MM.1S (cell line): Measurements from ENCODE around the gene CEP70.

Experiments used
- DNase-seq: peaks from one replicate; pipeline ENCODE4 v3.0.0-alpha.2; 2015
- H2AFZ ChIP-seq: fragments of 300-600 bp; sonication (generic); 2 replicates; pipeline ENCODE4 v1.6.0; 2016; ENCODE audit warnings: antibody characterized with exemption, low read length
- H3F3A ChIP-seq: fragments of 300-600 bp; sonication (generic); 2 replicates; pipeline ENCODE4 v1.6.1; 2016; ENCODE audit warnings: mild to moderate bottlenecking, antibody characterized with exemption, low read length, moderate library complexity, mixed read lengths; ENCODE audit not compliant: insufficient read depth
- H3K27ac ChIP-seq: fragments of 300-600 bp; sonication (generic); 2 replicates; pipeline ENCODE4 v1.5.1; 2016; ENCODE audit warnings: mild to moderate bottlenecking, low read length
- H3K27me3 ChIP-seq: fragments of 300-600 bp; sonication (generic); replicated peaks from 2 replicates; pipeline ENCODE4 v1.6.0; 2016; ENCODE audit warnings: low read length; ENCODE audit not compliant: insufficient read depth
- H3K36me3 ChIP-seq: fragments of 300-600 bp; sonication (generic); replicated peaks from 2 replicates; pipeline ENCODE4 v1.6.1; 2016; ENCODE audit warnings: mild to moderate bottlenecking, low read length, mixed read lengths; ENCODE audit not compliant: insufficient read depth
- H3K4me1 ChIP-seq: fragments of 300-600 bp; sonication (generic); 2 replicates; pipeline ENCODE4 v1.6.1; 2016; ENCODE audit warnings: low read length, mixed read lengths
- H3K4me2 ChIP-seq: fragments of 300-600 bp; sonication (generic); 2 replicates; pipeline ENCODE4 v1.6.0; 2016; ENCODE audit warnings: low read depth, low read length
- H3K4me3 ChIP-seq: fragments of 300-600 bp; sonication (generic); 2 replicates; pipeline ENCODE4 v1.5.1; 2016; ENCODE audit warnings: low read length, mixed read lengths
- H3K79me2 ChIP-seq: fragments of 300-600 bp; sonication (generic); 2 replicates; pipeline ENCODE4 v1.6.1; 2016; ENCODE audit warnings: mixed run types, low read length, mixed read lengths
- H3K9ac ChIP-seq: fragments of 300-600 bp; sonication (generic); 2 replicates; pipeline ENCODE4 v1.6.1; 2016; ENCODE audit warnings: low read length, mixed read lengths
- H3K9me2 ChIP-seq: fragments of 300-600 bp; sonication (generic); replicated peaks from 2 replicates; pipeline ENCODE4 v1.6.1; 2016; ENCODE audit warnings: mild to moderate bottlenecking, low read length, mixed read lengths; ENCODE audit not compliant: insufficient read depth
- H3K9me3 ChIP-seq: fragments of 300-600 bp; sonication (generic); replicated peaks from 2 replicates; pipeline ENCODE4 v1.6.1; 2016; ENCODE audit warnings: mild to moderate bottlenecking, low read length, mixed read lengths; ENCODE audit not compliant: insufficient read depth
- H4K20me1 ChIP-seq: fragments of 300-600 bp; sonication (generic); 2 replicates; pipeline ENCODE4 v1.6.1; 2016; ENCODE audit warnings: mild to moderate bottlenecking, low read length, moderate library complexity, mixed read lengths; ENCODE audit not compliant: insufficient read depth
- EZH2 ChIP-seq: fragments of 300-600 bp; sonication (generic); optimal IDR thresholded peaks from 2 replicates; pipeline ENCODE3; 2017; ENCODE audit warnings: low read depth, mild to moderate bottlenecking, antibody characterized with exemption, low read length, mixed read lengths
- EZH2phosphoT487 ChIP-seq: fragments of 300-600 bp; sonication (generic); IDR thresholded peaks from 2 replicates; pipeline ENCODE4 v1.6.1; 2018; ENCODE audit warnings: antibody characterized with exemption, low read length
- TF ChIP-seq, protein P1 (sequence below): fragments of 300-600 bp; sonication (generic); IDR thresholded peaks from 2 replicates; pipeline ENCODE4 v1.5.1; 2016; ENCODE audit warnings: antibody characterized with exemption, low read length, mixed read lengths

The CEP70 gene

DNA sequence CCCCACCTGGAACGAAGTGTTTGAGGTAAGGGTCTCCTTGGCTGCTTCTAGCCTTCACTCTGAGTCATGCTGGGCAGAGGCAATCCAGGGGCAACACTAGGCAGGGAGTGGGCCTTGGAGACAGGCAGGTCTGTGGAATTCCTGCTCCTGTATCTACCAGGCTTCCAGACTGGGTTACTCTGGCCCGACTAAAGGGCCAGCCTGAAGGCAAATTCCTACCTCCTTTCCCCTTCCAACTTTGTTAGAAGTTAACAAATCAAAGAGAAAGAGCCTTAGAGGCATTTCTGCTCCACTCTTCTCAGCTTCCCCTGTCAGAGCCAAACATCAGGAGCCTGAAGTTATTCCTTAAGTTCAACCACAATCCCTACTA is 129.6 kb downstream of the CEP70 start:
- DNase-seq, result no peak
- TF ChIP-seq EZH2 (no peak), EZH2phosphoT487 (no peak)
- TF ChIP-seq, protein P1, sequence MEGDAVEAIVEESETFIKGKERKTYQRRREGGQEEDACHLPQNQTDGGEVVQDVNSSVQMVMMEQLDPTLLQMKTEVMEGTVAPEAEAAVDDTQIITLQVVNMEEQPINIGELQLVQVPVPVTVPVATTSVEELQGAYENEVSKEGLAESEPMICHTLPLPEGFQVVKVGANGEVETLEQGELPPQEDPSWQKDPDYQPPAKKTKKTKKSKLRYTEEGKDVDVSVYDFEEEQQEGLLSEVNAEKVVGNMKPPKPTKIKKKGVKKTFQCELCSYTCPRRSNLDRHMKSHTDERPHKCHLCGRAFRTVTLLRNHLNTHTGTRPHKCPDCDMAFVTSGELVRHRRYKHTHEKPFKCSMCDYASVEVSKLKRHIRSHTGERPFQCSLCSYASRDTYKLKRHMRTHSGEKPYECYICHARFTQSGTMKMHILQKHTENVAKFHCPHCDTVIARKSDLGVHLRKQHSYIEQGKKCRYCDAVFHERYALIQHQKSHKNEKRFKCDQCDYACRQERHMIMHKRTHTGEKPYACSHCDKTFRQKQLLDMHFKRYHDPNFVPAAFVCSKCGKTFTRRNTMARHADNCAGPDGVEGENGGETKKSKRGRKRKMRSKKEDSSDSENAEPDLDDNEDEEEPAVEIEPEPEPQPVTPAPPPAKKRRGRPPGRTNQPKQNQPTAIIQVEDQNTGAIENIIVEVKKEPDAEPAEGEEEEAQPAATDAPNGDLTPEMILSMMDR, result no peak

DNA sequence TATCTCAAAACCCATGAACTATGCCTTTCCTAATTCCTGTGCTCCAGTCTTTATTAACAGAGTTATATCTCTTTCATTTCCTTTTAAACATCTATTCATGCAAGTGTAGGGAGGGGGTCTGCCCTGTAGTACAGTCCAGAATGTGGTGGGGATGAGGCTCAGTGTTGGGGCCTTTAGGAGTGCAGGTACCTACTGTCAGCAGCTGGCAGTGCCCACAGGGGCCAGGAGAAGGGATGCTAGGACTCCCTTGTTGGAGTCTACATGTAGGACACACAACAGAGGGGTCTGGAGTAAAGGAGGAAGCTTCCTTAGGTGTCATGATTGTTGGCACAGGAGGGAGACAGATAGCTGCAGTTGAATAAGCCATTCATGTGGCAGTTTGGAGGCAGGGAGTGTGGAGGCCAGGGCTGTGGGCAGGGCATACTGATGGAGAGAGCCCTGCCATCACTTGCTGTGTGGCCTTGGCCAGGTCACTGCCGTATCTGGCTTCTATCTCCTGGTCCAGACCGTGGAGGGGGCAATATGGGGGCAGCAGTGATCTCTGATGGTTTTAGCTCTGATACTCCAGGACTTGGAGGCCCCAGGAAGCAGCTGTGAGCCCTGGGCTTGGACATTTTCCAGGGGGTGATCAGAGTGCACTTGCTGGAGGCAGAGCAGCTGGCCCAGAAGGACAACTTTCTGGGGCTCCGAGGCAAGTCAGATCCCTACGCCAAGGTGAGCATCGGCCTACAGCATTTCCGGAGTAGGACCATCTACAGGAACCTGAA is 130.2 kb downstream of the CEP70 start:
- H3K9ac ChIP-seq, result no peak overlapping the region
- H3K9me2 ChIP-seq, result no peaks in the 10 kb centered on the region
- no peak overlapping the region for H2AFZ ChIP-seq
- H3K27me3 ChIP-seq, result no peaks in the 10 kb centered on the region
- no peaks in the 10 kb centered on the region for H3K4me1 ChIP-seq
- no peak for DNase-seq
- H3K9me3 ChIP-seq, result no peaks in the 10 kb centered on the region
- no peak overlapping the region for H3K27ac ChIP-seq
- no peaks in the 10 kb centered on the region for H3K36me3 ChIP-seq
- TF ChIP-seq EZH2phosphoT487 (no peak), EZH2 (no peak)
- TF ChIP-seq, protein P1, result no peak
- H3F3A ChIP-seq, result no peaks in the 10 kb centered on the region
- no peaks in the 10 kb centered on the region for H4K20me1 ChIP-seq
- H3K79me2 ChIP-seq, result no peaks in the 10 kb centered on the region
- no peak overlapping the region for H3K4me3 ChIP-seq
- H3K4me2 ChIP-seq, result no peak overlapping the region

More for the DNA sequence above, 129.6 kb downstream of the CEP70 start:
- Histone ChIP-seq H3K4me3 (no peak overlapping the region), H3F3A (no peaks in the 10 kb centered on the region), H4K20me1 (no peaks in the 10 kb centered on the region), H3K4me2 (no peak overlapping the region), H3K36me3 (no peaks in the 10 kb centered on the region), H3K4me1 (no peaks in the 10 kb centered on the region), H3K9me2 (no peaks in the 10 kb centered on the region), H3K79me2 (no peaks in the 10 kb centered on the region), H3K9ac (no peak overlapping the region), H3K27me3 (no peaks in the 10 kb centered on the region), H3K9me3 (no peaks in the 10 kb centered on the region), H2AFZ (no peak overlapping the region), H3K27ac (no peak overlapping the region)

DNA sequence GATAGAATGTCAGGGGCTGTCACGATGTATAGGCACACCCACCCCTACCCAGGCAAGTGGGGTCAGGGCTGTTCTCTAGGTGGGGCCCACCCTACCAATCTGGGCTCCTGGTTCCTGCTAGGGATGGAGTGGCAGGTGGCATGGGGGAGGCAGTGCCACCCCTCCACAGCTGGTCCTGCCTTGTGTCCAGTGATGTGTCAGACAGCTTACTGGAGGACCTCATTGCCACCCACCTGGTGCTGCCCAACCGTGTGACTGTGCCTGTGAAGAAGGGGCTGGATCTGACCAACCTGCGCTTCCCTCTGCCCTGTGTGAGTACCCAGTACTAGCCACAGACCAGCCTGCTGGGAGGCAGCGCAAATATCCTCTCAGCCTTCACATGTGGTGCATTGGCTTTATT is 132.2 kb downstream of the CEP70 start:
- H3F3A ChIP-seq, result no peaks in the 10 kb centered on the region
- H3K4me3 ChIP-seq, result no peak overlapping the region
- H3K4me2 ChIP-seq, result no peak overlapping the region
- TF ChIP-seq, protein P1, result no peak
- no peak for TF ChIP-seq EZH2phosphoT487
- TF ChIP-seq EZH2, result no peak
- H3K4me1 ChIP-seq, result no peaks in the 10 kb centered on the region
- H3K27me3 ChIP-seq, result no peaks in the 10 kb centered on the region
- H3K9ac ChIP-seq, result no peak overlapping the region
- no peaks in the 10 kb centered on the region for H3K36me3 ChIP-seq
- no peak overlapping the region for H3K27ac ChIP-seq
- no peaks in the 10 kb centered on the region for H4K20me1 ChIP-seq
- no peaks in the 10 kb centered on the region for H3K9me3 ChIP-seq
- H3K9me2 ChIP-seq, result no peaks in the 10 kb centered on the region
- H3K79me2 ChIP-seq, result no peaks in the 10 kb centered on the region
- DNase-seq, result no peak
- no peak overlapping the region for H2AFZ ChIP-seq
